LNCAP (cell line): ENCODE data around the gene RUFY1.

ENCODE experiments used
- CTCF ChIP-seq: fragments of 450-650 bp; IDR thresholded peaks from 2 replicates; pipeline ENCODE4 v1.5.1; 2017; ENCODE audit warnings: mild to moderate bottlenecking

RUFY1 gene

GRCh38 chr5:179620703-179621350 is 70.5 kb downstream of the RUFY1 start:
- TF ChIP-seq CTCF = no peak

- TF ChIP-seq CTCF = no peak
Measured at GRCh38 chr5:179621551-179622214, 71.3 kb downstream of the RUFY1 start.

- TF ChIP-seq CTCF = no peak
Measured at GRCh38 chr5:179623003-179623905, 72.9 kb downstream of the RUFY1 start, which contains the start of gene HNRNPH1. Gene HNRNPH1, minus strand, starts transcription at chr5:179623671. Its CDS starts 538 bp downstream, at chr5:179623133.

DNA sequence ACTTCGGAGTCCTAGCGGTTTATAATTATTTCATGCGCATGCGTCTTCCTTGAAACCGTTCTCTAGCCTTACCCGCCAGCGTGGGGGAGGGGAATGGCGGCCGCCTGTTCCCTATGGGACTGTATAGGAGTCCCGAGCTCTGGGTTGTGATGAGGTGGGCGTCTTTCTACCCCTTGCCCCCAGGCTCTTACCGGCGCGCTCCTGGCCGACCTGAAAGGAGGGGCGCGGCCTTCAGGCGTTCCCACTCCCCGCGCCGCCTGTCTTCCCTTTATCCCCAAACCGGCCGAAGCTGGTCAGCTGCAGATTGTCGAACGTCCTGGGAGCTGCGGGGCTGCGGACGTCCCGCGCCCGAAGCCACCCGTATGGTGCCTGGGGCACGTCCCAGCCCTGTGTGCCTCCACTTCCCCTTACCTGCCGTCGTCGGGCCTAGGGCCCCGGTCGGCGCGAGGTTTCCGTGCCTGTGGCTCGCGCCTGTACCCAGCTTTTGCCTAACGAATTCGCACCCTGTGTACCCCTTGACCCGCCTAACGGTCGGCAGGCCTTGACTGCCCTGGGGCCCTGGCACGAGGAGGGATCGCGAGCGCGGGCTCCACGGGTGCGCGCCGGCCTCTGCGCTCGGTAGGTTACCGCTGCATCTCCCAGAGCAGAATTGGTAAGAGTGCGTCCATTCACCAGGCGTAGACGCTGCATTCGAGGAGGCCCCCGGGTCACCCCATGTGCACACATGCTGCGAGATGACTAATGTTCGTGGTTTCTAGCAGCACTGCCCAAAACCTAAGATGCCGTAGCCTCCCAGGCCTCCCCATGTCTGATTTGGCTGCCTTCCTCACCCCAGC is 73.8 kb downstream of the RUFY1 start:
- TF ChIP-seq CTCF = no peak

GRCh38 chr5:179624841-179625271 is 74.5 kb downstream of the RUFY1 start:
- no peak for TF ChIP-seq CTCF

GRCh38 chr5:179648410-179648809 is 98.1 kb downstream of the RUFY1 start:
- no peak for TF ChIP-seq CTCF
